ENCODE measurements around the gene GDPD3. TPM values are rescaled to one million over a fixed set of nuclear protein-coding genes. Genes with fewer than 3 reads are reported as not detected.

GDPD3 gene
- total and polyA plus RNA-seq, 2 of the 13 experiments (the other 11 are each of a cell fraction or from before 2014, with no cell fraction given): 18.7 to 20.6 TPM

DNA sequence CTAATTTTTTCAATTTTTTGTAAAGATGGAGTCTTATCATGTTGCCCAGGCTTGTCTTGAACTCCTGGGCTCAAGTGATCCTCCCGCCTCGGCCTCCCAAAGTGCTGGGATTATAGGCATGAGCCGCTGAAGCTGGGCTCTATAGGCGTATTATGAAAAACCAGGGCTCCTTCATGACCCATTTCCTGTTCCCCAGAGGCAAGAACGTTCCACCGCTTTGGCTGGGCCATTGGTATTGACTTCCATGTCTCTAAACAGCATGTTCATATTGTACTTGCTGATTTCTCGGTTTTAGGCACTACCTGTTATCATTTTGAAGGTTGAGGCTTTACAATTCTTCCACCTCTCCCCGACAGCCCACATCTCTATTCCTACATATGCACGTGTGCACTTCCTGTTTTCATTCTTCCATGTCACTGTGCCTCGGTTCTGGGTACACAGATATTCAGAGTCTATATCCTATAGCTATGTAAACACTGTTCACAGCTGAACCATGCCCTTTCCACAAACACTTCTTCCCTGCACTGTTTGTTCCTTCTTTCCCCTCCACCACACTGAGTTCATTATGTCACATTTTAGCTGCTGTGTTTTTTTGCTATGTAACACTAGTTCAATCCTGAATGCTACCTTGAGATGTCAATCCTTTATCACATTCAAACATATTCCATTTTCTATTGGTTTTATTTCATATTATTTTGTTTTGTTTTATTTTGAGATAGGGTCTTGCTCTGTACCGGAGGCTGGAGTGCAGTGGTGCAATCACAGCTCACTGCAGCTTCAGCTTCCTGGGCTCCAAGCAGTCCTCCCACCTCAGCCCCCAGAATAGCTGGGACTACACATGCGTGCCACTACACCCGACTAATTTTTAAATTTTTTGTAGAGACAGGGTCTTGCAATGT, 26.5 kb upstream of the GDPD3 start (continued):
- TF ChIP-seq, protein P1, sequence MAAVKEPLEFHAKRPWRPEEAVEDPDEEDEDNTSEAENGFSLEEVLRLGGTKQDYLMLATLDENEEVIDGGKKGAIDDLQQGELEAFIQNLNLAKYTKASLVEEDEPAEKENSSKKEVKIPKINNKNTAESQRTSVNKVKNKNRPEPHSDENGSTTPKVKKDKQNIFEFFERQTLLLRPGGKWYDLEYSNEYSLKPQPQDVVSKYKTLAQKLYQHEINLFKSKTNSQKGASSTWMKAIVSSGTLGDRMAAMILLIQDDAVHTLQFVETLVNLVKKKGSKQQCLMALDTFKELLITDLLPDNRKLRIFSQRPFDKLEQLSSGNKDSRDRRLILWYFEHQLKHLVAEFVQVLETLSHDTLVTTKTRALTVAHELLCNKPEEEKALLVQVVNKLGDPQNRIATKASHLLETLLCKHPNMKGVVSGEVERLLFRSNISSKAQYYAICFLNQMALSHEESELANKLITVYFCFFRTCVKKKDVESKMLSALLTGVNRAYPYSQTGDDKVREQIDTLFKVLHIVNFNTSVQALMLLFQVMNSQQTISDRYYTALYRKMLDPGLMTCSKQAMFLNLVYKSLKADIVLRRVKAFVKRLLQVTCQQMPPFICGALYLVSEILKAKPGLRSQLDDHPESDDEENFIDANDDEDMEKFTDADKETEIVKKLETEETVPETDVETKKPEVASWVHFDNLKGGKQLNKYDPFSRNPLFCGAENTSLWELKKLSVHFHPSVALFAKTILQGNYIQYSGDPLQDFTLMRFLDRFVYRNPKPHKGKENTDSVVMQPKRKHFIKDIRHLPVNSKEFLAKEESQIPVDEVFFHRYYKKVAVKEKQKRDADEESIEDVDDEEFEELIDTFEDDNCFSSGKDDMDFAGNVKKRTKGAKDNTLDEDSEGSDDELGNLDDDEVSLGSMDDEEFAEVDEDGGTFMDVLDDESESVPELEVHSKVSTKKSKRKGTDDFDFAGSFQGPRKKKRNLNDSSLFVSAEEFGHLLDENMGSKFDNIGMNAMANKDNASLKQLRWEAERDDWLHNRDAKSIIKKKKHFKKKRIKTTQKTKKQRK (IDR thresholded peaks at IDR 0.05; ENCODE audit: low read length): no peak
- TF ChIP-seq ZNF761 (CRISPR knock-in tag; conservative IDR thresholded peaks at IDR 0.05) (peak; percentile 84; the same call in 1 of the 2 replicates), ZNF841 (CRISPR knock-in tag; IDR thresholded peaks at IDR 0.05; ENCODE audit: borderline replicate concordance) (no peak), ZNF747 (CRISPR knock-in tag; IDR thresholded peaks at IDR 0.05; ENCODE audit: borderline replicate concordance) (no peak; the same call in 1 of the 2 replicates), ZNF124 (CRISPR knock-in tag; IDR thresholded peaks at IDR 0.05) (0 out of 2 replicates have a peak, but pooled peaks have one; percentile 36), TP53 (CRISPR knock-in tag; conservative IDR thresholded peaks at IDR 0.05) (0 out of 2 replicates have a peak, but pooled peaks have one; percentile 20), FOXK2 (IDR thresholded peaks at IDR 0.05) (peak; percentile 99)
- TF ChIP-seq, protein P2, sequence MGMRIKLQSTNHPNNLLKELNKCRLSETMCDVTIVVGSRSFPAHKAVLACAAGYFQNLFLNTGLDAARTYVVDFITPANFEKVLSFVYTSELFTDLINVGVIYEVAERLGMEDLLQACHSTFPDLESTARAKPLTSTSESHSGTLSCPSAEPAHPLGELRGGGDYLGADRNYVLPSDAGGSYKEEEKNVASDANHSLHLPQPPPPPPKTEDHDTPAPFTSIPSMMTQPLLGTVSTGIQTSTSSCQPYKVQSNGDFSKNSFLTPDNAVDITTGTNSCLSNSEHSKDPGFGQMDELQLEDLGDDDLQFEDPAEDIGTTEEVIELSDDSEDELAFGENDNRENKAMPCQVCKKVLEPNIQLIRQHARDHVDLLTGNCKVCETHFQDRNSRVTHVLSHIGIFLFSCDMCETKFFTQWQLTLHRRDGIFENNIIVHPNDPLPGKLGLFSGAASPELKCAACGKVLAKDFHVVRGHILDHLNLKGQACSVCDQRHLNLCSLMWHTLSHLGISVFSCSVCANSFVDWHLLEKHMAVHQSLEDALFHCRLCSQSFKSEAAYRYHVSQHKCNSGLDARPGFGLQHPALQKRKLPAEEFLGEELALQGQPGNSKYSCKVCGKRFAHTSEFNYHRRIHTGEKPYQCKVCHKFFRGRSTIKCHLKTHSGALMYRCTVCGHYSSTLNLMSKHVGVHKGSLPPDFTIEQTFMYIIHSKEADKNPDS (CRISPR knock-in tag; IDR thresholded peaks at IDR 0.05): peak; percentile 84; the same call in 1 of the 2 replicates
- TF ChIP-seq, protein P3, sequence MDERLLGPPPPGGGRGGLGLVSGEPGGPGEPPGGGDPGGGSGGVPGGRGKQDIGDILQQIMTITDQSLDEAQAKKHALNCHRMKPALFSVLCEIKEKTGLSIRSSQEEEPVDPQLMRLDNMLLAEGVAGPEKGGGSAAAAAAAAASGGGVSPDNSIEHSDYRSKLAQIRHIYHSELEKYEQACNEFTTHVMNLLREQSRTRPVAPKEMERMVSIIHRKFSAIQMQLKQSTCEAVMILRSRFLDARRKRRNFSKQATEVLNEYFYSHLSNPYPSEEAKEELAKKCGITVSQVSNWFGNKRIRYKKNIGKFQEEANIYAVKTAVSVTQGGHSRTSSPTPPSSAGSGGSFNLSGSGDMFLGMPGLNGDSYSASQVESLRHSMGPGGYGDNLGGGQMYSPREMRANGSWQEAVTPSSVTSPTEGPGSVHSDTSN (CRISPR knock-in tag; IDR thresholded peaks at IDR 0.05): no peak
- TF ChIP-seq, protein P4, sequence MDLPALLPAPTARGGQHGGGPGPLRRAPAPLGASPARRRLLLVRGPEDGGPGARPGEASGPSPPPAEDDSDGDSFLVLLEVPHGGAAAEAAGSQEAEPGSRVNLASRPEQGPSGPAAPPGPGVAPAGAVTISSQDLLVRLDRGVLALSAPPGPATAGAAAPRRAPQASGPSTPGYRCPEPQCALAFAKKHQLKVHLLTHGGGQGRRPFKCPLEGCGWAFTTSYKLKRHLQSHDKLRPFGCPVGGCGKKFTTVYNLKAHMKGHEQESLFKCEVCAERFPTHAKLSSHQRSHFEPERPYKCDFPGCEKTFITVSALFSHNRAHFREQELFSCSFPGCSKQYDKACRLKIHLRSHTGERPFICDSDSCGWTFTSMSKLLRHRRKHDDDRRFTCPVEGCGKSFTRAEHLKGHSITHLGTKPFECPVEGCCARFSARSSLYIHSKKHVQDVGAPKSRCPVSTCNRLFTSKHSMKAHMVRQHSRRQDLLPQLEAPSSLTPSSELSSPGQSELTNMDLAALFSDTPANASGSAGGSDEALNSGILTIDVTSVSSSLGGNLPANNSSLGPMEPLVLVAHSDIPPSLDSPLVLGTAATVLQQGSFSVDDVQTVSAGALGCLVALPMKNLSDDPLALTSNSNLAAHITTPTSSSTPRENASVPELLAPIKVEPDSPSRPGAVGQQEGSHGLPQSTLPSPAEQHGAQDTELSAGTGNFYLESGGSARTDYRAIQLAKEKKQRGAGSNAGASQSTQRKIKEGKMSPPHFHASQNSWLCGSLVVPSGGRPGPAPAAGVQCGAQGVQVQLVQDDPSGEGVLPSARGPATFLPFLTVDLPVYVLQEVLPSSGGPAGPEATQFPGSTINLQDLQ (CRISPR knock-in tag; IDR thresholded peaks at IDR 0.05): 0 out of 2 replicates have a peak, but pooled peaks have one; percentile 54
- TF ChIP-seq, protein P5, sequence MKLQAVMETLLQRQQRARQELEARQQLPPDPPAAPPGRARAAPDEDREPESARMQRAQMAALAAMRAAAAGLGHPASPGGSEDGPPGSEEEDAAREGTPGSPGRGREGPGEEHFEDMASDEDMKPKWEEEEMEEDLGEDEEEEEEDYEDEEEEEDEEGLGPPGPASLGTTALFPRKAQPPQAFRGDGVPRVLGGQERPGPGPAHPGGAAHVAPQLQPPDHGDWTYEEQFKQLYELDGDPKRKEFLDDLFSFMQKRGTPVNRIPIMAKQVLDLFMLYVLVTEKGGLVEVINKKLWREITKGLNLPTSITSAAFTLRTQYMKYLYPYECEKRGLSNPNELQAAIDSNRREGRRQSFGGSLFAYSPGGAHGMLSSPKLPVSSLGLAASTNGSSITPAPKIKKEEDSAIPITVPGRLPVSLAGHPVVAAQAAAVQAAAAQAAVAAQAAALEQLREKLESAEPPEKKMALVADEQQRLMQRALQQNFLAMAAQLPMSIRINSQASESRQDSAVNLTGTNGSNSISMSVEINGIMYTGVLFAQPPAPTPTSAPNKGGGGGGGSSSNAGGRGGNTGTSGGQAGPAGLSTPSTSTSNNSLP (IDR thresholded peaks at IDR 0.05; ENCODE audit: low read depth, low read length): peak; percentile 88; the same call in 1 of the 2 replicates

Data from HepG2 (cell line).